GM21447 (cell line): Measurements from ENCODE around the gene JAK2.
"Not testable (repeated sequence)": the region's sequence is repeated elsewhere in the genome, so short reads cannot be mapped to it uniquely, and the experiment has no call there.

Source experiments
- ATAC-seq: cut with Tn5 transposase; IDR thresholded peaks from one replicate; pipeline ENCODE4 v1.9.1; 2021; ENCODE audit not compliant: unreplicated experiment

JAK2 gene

DNA sequence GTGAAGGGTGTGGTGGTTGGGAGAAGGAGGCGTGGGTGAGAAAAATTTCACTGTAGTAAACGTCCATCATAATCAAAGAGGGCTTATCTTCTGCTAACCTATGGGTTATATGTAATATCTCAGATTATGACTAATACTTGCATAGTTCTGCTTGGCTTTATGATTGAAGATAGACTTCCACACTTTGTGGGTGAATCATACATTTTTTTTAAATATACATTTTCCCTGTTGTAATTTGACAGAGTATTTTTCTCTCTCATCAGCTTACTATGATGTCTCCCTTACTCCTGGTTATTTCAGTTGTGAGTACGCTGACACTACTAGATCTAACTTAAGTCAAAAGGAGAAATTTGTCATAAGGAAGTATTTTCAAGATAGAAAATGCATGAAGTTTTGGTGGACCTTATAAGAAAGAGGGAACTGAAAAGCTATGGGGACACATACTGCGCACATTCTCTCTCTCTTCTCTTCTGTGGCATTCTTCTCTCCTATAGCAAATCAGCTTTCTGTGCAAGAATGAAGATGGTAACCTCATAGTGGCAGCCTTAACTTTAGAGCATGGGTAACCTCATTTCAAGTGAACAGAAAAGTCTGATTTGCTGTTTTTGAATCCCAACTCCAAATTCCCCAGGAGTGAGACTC, 4.9 kb upstream of the JAK2 start:
- ATAC-seq: no peak

DNA sequence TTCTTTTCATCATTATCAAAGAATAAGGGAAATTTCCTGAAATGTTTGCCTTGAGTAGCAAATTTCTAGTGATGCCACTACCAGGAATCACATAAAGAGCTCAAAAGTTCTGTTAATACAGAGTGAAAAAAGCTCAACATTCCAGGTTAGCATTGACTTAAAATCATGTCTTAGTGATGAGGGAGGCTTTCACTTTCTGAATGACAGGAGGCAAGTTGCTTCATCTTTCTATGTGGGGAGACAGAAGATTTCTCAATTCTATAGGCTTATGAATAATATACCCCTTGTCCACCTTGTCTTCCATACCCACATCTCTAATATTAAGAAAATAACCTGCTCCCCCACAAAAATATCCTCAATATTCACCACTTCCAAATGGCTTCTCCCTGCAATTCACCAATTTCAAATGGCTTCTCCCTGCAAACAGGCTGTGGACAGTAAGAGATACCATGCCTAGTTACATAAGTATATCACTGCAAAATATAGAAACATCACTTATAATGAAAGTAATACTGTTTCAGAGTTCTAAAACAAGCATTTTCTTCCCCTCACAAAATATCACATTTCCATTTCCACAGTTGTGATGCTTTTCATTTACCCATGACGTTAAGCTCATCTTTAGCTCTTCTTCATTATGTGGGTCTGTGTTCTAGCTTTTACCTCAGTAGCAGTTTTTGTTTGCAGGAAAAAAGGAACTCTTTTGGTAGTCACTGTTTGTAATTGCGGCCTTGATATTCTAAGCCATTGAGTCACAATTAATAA, 2.2 kb upstream of the JAK2 start:
- no peak for ATAC-seq

DNA sequence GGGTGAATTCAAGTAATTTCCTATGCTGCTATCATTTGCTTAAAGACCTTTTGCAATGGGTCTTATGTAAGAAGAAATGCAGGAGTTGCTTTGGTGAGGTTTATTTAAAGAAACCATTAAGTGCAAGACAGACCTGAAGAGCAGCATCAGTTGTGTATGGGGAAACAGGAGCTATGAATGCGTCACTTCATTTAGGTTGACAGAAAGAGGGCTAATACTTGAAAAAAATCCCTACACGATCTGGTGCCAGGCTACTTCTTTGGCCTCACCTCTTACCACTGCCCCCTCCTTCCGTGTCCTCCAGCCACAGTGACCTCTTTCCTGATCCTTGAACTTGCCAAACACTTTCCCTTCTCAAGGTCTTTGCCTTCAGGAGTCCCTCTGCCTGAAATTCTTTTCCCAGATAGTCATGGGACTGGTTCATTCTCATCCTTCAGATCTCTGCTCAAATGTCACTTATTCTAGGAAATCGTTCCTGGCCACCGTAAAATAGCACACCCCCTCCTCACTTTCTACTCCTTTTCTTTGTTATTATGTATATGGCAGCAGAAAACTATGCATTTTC, 1.4 kb upstream of the JAK2 start:
- no peak for ATAC-seq

DNA sequence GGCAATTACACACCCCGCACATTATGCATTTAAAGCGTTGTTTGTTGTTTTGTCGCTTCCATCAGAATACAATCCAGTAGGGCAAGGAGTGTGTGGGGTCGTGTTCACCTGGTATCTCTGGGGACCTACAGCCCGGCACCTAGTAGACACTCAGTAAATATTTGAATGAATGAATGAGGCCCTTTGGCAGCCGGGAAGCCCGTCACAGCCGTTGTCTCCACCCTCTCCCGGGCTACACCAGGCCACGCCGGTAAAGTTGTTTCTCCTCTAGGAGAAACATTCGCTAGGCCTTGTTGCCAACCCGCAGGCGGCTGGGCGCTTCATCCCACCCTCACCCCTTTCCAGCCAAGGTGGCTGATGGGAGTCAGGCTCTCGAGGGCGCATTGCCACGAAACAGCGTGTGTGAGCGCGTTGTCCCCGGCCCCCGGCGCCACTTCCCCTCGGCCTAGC, 876 bp upstream of the JAK2 start:
- peak; percentile 14 for ATAC-seq

DNA sequence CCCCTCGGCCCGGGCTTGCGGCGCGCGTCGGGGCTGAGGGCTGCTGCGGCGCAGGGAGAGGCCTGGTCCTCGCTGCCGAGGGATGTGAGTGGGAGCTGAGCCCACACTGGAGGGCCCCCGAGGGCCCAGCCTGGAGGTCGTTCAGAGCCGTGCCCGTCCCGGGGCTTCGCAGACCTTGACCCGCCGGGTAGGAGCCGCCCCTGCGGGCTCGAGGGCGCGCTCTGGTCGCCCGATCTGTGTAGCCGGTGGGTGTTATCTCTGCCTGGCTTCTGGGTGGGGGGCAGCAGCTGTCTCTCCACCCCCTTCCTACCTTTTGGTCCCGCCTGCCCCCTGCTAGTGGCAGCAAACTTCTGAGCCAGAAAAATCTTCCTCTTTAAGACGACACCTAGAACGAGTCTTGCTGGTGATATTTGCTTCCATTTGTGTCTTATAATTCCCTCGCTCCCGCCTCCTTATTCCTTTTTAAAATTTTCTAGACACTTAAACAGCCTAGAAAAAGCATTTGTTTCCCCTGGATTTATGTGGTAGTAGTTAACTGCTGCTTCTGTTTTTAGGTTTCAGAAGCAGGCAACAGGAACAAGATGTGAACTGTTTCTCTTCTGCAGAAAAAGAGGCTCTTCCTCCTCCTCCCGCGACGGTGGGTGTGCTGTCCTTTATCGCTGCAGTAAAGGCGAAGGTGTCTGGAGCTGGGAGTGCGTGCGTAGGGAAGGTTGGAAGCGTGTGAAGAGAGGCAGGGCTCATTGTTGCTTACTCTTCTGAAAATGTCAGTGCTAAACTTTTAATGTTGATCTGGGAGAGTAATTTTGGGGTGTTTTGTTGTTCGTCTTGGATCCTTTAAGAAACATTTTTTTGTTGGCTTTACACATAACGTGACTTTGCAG, 554 bp downstream of the JAK2 start:
- peak; percentile 18 for ATAC-seq

DNA sequence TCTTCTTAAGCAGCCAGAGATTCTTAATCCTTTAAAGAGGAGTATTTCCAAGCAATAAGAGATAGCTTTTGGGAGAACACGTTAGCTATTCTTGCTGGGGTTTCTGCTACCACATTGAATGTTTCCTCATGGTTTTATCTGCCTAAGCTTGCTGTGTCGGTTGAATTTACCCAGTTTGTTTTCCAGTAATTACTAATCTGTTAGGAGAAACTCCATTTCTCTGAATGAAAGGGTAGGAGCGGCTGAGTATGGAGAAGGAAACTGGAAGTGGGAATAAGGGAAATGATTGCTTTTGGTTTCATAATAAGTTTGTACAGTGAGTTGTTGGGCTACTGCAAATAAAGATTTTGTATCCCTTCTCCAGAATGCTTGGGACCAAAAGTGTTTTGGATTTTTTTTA, 1.2 kb downstream of the JAK2 start:
- ATAC-seq: no peak

DNA sequence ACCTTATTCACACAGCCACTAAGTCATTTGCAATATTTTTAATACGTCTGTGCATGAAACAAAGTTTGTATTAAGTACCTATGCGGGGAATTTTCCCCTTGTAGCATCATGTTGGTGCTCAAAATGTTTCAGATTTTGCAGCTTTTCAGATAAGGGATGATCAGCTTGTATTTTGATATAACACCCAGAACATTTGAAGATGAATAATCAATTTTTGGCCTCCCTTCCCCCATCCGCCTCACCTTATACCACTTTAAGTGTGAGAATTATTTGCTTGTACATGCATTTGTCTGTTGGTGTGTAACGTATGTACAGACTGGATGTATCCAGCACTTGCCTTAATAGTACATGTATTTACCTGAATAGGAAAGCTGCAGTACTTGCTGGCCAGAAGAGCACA, 1.7 kb downstream of the JAK2 start:
- no peak for ATAC-seq

DNA sequence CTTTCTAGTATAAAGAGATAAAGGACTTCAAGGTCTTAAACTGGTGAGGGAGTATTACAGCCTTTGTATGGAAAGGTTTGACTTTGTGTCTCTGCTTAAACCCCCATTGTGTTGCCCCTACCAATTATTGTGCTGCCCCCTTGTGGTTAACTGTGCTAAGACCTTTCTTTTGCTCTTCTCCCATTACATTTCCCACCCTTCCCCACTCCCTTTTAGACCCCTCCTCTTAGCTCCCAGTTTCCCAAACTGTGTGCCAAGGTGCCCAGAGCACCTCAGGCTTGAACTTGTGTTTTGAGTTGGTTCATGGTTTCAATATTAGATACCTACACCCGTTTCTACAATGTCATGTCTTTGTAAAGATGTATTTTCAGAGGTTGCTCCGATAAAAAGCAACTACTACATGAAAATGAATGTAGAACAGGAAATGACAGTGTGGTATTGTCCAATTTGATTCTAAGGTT, 2.9 kb downstream of the JAK2 start:
- ATAC-seq: no peak

DNA sequence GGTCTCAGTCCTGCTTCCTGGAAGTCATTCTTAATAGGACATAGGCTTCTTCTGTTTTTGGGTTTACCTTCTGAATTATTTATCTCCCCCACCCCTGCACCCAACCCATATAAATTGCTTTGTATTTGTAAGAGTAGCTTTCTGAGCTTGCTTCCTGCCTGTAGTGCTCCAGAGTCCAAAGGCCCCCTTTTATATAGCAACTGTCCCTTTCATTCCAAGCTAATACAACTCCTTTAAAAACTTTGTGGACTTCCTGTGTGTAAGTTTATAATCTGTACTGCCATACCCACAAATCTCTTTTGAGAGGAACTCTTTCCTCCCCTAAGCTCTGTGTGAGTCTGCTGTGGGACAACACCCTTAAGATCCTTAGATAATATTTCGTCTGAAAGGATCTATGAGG, 7.8 kb downstream of the JAK2 start:
- no peak for ATAC-seq

DNA sequence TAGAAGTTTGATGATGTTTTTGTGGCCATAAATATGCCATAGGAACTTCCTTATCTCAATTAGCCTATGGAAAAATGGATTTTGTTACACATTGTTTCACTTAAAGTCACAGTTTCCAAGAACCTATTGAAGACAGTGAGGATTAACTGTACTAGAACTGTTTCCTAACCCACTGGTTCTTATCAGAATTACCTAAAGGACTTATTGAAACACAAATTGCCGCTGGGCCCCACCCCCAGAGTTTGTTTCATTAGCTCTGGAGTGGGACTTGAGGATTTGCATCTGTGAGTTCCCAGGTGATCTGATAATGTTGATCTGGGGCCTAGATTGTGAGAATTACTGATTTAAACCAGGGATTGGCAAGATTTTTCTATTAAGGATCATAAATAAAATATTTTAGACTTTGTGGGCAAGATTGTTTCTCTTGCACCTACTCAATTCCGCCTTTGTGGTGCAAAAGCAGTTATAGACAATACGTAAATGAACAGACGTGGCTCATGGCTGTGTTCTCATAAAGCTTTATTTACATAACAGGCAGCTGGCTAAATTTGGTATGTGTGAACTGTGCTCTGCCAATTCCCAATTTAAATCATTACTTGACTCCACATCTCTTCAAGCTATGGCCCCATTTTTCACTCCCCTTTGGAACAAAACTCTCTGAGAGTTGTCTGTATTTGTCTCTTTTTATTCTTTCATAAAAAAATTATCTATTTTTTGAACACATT, 9.3 kb downstream of the JAK2 start:
- no peak for ATAC-seq

DNA sequence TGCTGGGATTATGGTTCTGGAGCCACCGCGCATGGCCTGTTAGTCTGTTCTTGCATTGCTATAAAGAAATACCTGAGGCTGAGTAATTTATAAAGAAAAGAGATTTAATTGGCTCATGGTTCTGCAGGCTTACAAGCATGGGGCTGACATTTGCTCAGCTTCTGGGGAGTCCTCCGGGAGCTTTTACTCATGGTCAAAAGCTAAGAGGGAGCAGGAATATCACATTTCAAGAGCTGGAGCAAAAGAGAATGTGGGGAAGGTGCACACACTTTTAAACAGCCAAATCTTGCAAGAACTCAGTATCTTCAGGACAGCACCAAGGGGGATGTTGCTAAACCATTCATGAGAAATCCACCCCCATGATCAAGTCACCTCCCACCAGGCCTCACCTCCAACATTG, 12.1 kb downstream of the JAK2 start:
- ATAC-seq: no peak

DNA sequence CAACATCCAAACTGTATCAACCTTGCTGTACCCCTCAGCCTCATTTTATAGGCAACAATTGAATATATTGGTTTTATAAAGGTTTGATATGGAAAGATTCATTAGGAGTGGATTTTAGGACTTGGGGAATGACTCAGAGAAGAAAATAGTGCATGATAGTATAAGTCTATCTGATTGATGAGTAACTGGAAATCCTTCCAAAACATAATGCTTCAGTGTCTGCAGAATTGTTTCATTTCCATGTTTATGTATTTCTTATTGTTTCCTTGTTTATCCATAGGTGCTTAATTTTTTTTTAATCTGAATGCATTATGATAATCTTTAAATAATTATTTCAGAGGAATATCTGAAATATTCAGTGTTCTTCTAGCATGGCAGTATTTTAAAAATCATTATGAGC, 12.6 kb downstream of the JAK2 start:
- ATAC-seq: no peak

DNA sequence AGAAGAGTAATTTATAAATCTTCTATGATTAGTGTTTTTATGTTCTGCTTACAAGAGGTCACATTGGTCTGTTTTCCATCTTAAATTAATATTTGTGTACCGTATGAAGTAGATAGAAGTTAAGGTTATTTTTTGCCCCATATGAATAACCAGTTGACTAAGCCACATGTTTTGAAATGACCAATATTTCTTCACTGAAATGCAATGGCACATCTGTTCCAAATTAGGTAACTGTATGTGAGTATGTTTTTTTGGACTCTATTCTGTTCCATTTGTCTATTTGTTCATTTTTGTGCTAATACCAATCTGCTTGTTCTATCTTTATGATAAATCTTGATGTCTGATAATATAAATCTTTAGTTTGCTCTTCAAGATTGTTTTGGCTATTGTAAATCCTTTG, 17.7 kb downstream of the JAK2 start:
- ATAC-seq: no peak

DNA sequence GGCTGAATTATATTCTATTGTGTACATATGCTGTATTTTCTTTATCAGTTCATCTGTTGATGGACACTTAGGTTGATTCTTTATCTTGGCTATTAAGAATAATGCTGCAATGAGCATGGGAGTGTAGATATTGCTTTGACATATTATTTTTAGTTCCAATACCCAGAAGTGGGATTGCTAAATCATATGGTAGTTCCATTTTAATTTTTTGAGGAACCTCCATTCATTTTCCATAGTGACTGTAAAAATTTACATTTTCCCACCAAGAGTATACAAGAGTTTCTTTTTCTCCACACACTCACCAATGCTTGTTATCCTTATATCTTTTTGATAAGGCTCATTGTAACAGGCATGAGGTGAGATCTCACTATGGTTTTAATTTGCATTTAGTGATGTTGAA, 19.4 kb downstream of the JAK2 start:
- no peak for ATAC-seq

DNA sequence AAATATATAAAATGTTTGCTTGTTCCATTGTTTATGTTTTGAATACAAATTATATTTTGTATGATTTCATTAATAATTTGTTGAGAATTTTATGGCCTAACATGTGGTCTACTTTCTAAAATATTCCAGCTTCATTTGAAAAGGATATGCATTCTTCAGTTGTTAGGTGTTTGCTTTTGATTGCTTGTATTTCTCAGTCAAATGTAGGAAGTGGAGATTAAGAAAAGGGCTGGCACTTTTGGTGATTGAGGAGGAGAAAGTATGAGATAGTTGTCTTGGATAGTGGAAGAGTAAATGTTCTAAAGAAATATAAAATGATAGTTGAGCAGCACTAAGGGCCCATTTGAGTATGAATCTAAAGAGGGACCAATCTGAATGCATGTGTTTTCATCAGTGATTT, 23.1 kb downstream of the JAK2 start:
- ATAC-seq: no peak

DNA sequence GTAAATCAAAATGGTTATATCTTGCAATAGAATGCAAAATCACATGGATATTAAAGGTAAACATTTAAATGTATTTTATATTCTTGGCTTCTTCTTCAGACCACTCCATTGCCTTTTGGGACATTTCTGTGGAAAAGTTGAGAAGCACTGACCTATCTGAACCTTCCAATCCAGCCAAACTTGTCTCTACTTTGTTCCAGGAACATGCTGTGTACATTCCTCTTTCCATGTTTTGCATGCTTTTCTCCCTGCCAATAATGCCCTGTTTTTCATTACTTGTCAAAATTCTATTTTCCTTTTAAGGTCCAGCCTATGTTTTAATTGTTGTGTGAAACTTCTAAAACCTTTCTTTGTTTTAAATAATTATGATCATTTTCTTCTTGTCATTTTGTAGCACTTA, 28.3 kb downstream of the JAK2 start:
- ATAC-seq: no peak

DNA sequence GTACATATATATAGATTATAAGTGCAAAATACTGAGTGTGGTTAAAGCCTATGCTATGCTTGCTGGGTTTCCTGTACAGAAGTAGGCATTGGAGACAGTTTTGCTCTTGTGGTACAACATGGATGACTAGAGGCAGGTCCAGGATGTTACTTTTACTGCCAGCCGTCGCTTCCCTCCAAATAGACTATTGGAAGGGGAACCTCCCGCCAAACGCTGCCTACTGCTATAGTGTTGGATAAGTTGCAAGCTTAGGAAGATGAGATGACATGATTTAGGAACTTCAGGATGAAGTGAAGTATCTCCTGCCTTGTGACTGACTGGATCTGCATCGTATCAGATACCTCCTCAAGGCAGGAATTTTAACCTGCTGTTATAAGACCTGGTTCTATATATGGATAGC, 30.9 kb downstream of the JAK2 start:
- no peak for ATAC-seq

DNA sequence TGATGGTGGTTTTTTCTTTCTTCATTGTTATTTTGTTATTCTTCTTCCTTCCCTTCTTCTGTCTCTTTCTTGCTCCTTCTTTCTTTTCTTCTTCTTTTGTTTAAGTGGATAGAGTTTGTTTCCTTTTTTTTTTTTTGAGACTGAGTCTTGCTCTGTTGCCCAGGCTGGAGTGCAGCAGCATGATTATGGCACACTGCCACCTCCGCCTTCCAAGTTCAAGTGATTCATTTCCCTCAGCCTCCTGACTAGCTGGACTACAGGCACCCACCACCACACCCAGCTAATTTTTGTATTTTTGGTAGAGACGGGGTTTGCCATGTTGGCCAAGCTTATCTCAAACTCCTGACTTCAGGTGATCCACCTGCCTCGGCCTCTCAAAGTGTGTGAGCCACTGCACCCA, 40.3 kb downstream of the JAK2 start:
- ATAC-seq: no peak

DNA sequence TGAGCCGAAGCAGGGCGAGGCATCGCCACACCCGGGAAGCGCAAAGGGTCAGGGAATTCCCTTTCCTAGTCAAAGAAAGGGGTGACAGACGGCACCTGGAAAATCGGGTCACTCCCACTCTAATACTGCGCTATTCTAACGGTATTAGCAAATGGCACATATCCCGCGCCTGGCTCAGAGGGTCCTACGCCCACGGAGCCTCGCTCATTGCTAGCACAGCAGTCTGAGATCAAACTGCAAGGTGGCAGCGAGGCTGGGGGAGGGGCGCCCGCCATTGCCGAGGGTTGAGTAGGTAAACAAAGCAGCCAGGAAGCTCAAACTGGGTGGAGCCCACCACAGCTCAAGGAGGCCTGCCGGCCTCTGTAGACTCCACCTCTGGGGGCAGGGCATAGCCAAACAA, 46.9 kb downstream of the JAK2 start:
- not testable (repeated sequence) for ATAC-seq

DNA sequence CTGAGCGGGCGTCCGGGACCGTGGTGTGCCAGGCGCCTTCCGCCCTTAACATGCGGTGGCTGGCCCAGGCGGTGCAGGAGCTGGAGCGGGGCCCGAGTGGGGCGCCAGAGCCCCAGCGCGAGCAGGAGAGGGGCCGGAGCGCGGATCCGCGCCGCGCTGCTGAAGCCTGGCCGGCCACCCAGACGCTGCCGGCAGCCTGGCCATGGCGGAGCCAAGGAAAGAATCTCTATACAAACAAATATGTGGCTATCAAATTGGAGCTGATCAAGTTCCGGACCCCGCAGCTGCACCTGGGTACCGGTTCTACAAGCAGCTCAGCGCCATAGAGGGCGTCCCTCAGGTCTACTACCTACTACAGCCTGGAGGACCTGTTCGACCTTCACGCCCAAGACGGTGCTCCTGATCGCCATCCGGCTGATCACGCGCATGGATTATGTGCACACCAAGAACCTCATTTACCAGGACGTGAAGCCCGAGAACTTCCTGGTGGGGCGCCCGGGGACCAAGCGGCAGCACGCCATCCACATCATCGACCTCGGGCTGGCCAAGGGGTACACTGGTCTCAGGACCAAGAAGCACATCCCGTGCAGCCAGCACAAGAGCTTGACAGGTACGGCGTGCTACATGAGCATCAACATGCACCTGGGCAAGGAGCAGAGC, 55.8 kb downstream of the JAK2 start:
- no peak for ATAC-seq
